ENCODE data around the gene SPATA6L. TPM values are rescaled to one million over a fixed set of nuclear protein-coding genes. Genes with fewer than 3 reads are reported as not detected.
A peak's percentile ranks its signal among the peaks of the same experiment; 100 is the strongest.

The SPATA6L gene
- total and polyA plus RNA-seq, 2 experiments from 2014 or later: 1.7 to 1.9 TPM

DNA sequence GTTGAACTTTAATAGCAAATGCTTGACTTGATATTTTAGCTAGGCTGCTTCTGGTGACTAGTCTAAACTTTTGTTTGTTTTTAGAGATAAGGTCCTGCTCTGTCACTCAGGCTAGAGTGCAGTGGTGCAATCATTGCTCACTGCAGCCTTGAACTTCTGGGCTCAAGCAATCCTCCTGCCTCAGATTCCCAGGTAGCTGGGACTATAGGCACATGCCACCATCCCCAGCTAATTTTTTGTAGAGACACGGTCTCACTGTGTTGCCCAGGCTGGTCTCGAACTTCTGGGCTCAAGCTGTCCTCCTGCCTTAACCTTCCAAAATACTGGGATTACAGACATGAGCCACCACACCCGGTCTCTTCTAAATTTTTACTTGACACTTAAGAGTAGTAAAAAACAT is 33.8 kb upstream of the SPATA6L start (continued):
- TF ChIP-seq NANOG (IDR thresholded peaks at IDR 0.05; ENCODE audit: borderline replicate concordance): no peak

- H3K27ac ChIP-seq (ENCODE audit: low read depth): no peak overlapping the region
- H3K27me3 Mint-ChIP-seq (ENCODE audit: insufficient read depth, low read depth, poor library complexity): peaks cover 2% of the 10 kb centered on the region
- peaks cover 4% of the 10 kb centered on the region; the same call in 1 of the 2 replicates for H3K4me1 ChIP-seq (ENCODE audit: insufficient read depth)
- ATAC-seq (no peak), DNase-seq (ENCODE audit: low spot score) (no peak)
- H3F3A ChIP-seq (replicated peaks; ENCODE audit: low read depth): no peaks in the 10 kb centered on the region
- no peak overlapping the region for H3K4me2 ChIP-seq
- peaks cover 16% of the 10 kb centered on the region for H4K20me1 ChIP-seq (replicated peaks; ENCODE audit: insufficient read depth)
- H3K4me1 Mint-ChIP-seq: peaks cover 2% of the 10 kb centered on the region; the same call in 2 of the 3 replicates
- H2AFZ ChIP-seq: no peak overlapping the region
- TF ChIP-seq CREB1 (CRISPR knock-in tag; IDR thresholded peaks at IDR 0.05; ENCODE audit: low read depth) (no peak), EZH2 (IDR thresholded peaks at IDR 0.05; ENCODE audit: low read depth, unreplicated experiment) (no peak), ZNF331 (CRISPR knock-in tag; IDR thresholded peaks at IDR 0.05; ENCODE audit: low read depth) (no peak)
- H3K4me3 ChIP-seq: no peak overlapping the region
- H3K36me3 Mint-ChIP-seq (ENCODE audit: low read depth): peaks cover 9% of the 10 kb centered on the region; the same call in 2 of the 3 replicates
- no peaks in the 10 kb centered on the region for H3K9me3 Mint-ChIP-seq
- no peak overlapping the region for H3K4me3 Mint-ChIP-seq
- H3K27ac Mint-ChIP-seq: no peak overlapping the region
- no peaks in the 10 kb centered on the region for H3K9me2 ChIP-seq (ENCODE audit: insufficient read depth)
- peaks cover 44% of the 10 kb centered on the region for H3K79me2 ChIP-seq (replicated peaks; ENCODE audit: insufficient read depth)
- no peaks in the 10 kb centered on the region for H3K27me3 ChIP-seq (ENCODE audit: insufficient read depth)
- H3K36me3 ChIP-seq (ENCODE audit: insufficient read depth): peaks cover 4% of the 10 kb centered on the region; the same call in 1 of the 2 replicates
These were observed 25.5 kb upstream of the SPATA6L start for GRCh38 chr9:4691795-4692194.

DNA sequence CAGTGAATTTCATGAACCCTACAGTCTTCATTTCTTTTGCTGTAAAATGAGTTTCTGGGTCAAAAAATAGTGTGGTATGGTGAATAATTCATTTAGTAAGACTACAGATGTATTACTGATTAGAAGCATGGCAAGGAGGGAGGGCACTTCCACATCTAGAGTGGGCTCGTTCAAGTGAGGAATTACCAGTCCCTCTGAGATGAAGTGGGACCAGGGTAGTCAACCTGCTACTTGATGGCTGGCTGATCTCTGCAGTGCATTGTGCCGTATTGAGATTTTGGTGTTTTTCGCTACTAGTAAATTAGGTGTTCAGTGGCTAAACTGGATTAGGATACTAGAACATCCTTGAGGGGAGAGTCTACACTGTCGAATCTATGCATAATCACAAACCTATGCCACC is 23.9 kb upstream of the SPATA6L start:
- Histone ChIP-seq H4K20me1 (replicated peaks; ENCODE audit: insufficient read depth) (peaks cover 16% of the 10 kb centered on the region), H3K27me3 (ENCODE audit: insufficient read depth) (no peaks in the 10 kb centered on the region), H3K27ac (ENCODE audit: low read depth) (peak overlapping the region; percentile 62), H3F3A (replicated peaks; ENCODE audit: low read depth) (no peaks in the 10 kb centered on the region), H2AFZ (no peak overlapping the region), H3K4me2 (no peak overlapping the region), H3K36me3 (ENCODE audit: insufficient read depth) (peaks cover 4% of the 10 kb centered on the region; the same call in 1 of the 2 replicates), H3K4me1 (ENCODE audit: insufficient read depth) (peaks cover 4% of the 10 kb centered on the region; the same call in 1 of the 2 replicates), H3K9me2 (ENCODE audit: insufficient read depth) (no peaks in the 10 kb centered on the region), H3K4me3 (no peak overlapping the region), H3K79me2 (replicated peaks; ENCODE audit: insufficient read depth) (peaks cover 44% of the 10 kb centered on the region)
- Mint-ChIP-seq H3K4me1 (peaks cover 2% of the 10 kb centered on the region; the same call in 2 of the 3 replicates), H3K9me3 (no peaks in the 10 kb centered on the region), H3K27me3 (ENCODE audit: insufficient read depth, low read depth, poor library complexity) (peaks cover 2% of the 10 kb centered on the region), H3K4me3 (no peak overlapping the region), H3K27ac (0 out of 2 replicates have a peak overlapping the region, but pooled peaks have one; percentile 21), H3K36me3 (ENCODE audit: low read depth) (peaks cover 17% of the 10 kb centered on the region; the same call in 2 of the 3 replicates)
- no peak for TF ChIP-seq NANOG (IDR thresholded peaks at IDR 0.05; ENCODE audit: borderline replicate concordance)
- TF ChIP-seq, protein P1, sequence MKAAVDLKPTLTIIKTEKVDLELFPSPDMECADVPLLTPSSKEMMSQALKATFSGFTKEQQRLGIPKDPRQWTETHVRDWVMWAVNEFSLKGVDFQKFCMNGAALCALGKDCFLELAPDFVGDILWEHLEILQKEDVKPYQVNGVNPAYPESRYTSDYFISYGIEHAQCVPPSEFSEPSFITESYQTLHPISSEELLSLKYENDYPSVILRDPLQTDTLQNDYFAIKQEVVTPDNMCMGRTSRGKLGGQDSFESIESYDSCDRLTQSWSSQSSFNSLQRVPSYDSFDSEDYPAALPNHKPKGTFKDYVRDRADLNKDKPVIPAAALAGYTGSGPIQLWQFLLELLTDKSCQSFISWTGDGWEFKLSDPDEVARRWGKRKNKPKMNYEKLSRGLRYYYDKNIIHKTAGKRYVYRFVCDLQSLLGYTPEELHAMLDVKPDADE (IDR thresholded peaks at IDR 0.05): no peak
- TF ChIP-seq STAT1 (IDR thresholded peaks at IDR 0.05; ENCODE audit: unreplicated experiment): no peak
- TF ChIP-seq EZH2phosphoT487 (IDR thresholded peaks at IDR 0.05; ENCODE audit: unreplicated experiment): no peak
- no peak for DNase-seq (ENCODE audit: low spot score)
- ATAC-seq: no peak

- Histone ChIP-seq H3K9me2 (ENCODE audit: insufficient read depth) (no peaks in the 10 kb centered on the region), H3F3A (replicated peaks; ENCODE audit: low read depth) (no peaks in the 10 kb centered on the region), H3K27me3 (ENCODE audit: insufficient read depth) (no peaks in the 10 kb centered on the region), H4K20me1 (replicated peaks; ENCODE audit: insufficient read depth) (peaks cover 16% of the 10 kb centered on the region), H2AFZ (no peak overlapping the region), H3K79me2 (replicated peaks; ENCODE audit: insufficient read depth) (peaks cover 43% of the 10 kb centered on the region), H3K27ac (ENCODE audit: low read depth) (peak overlapping the region; percentile 62), H3K4me2 (no peak overlapping the region), H3K36me3 (ENCODE audit: insufficient read depth) (peaks cover 4% of the 10 kb centered on the region; the same call in 1 of the 2 replicates), H3K4me3 (no peak overlapping the region), H3K4me1 (ENCODE audit: insufficient read depth) (peaks cover 4% of the 10 kb centered on the region; the same call in 1 of the 2 replicates)
- peaks cover 22% of the 10 kb centered on the region; the same call in 2 of the 3 replicates for H3K36me3 Mint-ChIP-seq (ENCODE audit: low read depth)
- no peak overlapping the region for H3K27ac Mint-ChIP-seq
- H3K9me3 Mint-ChIP-seq: no peaks in the 10 kb centered on the region
- peaks cover 2% of the 10 kb centered on the region; the same call in 2 of the 3 replicates for H3K4me1 Mint-ChIP-seq
- H3K27me3 Mint-ChIP-seq (ENCODE audit: insufficient read depth, low read depth, poor library complexity): peaks cover 2% of the 10 kb centered on the region
- ATAC-seq (no peak), DNase-seq (ENCODE audit: low spot score) (no peak)
- H3K4me3 Mint-ChIP-seq: no peak overlapping the region
- no peak for TF ChIP-seq POLR2AphosphoS5 (IDR thresholded peaks at IDR 0.05; ENCODE audit: low read depth)
- no peak for TF ChIP-seq JUNB (IDR thresholded peaks at IDR 0.05; ENCODE audit: unreplicated experiment)
- no peak for TF ChIP-seq NANOG (IDR thresholded peaks at IDR 0.05; ENCODE audit: borderline replicate concordance)
- TF ChIP-seq, protein P1 (IDR thresholded peaks at IDR 0.05): no peak
These were observed 23.4 kb upstream of the SPATA6L start for GRCh38 chr9:4689687-4690104.
